Hepatocyte (in vitro differentiated cells): ENCODE results near the gene GRIPAP1.

Source experiments
- CTCF ChIP-seq: fragments of 200-600 bp; sonication (generic); IDR thresholded peaks from 2 replicates; pipeline ENCODE4 v1.5.1; 2016; ENCODE audit warnings: antibody characterized with exemption, mild to moderate bottlenecking; ENCODE audit not compliant: poor library complexity
- EZH2 ChIP-seq: fragments of 200-600 bp; sonication (generic); IDR thresholded peaks from 2 replicates; pipeline ENCODE4 v1.6.1; 2016; ENCODE audit warnings: antibody characterized with exemption, mild to moderate bottlenecking, borderline replicate concordance
- EZH2phosphoT487 ChIP-seq: fragments of 200-600 bp; sonication (generic); IDR thresholded peaks from one replicate; pipeline ENCODE4 v1.6.1; 2018; ENCODE audit warnings: antibody characterized with exemption, mild to moderate bottlenecking, low read depth, moderate library complexity; ENCODE audit not compliant: unreplicated experiment, severe bottlenecking

- TF ChIP-seq CTCF, result no peak
- no peak for TF ChIP-seq EZH2phosphoT487
- TF ChIP-seq EZH2, result no peak
Observed at GRCh38 chrX:49043987-49044281, 41.9 kb upstream of the GRIPAP1 start.
